ENCODE results near the gene PTGDR.

- TF ChIP-seq CTCF (IDR thresholded peaks at IDR 0.05; ENCODE audit: low read depth, low read length), result no peak
- TF ChIP-seq POLR2A (IDR thresholded peaks at IDR 0.05; ENCODE audit: extremely low read depth, insufficient read length), result no peak
- no peak for TF ChIP-seq MAX (IDR thresholded peaks at IDR 0.05; ENCODE audit: low read depth, low read length)
- TF ChIP-seq MYC (IDR thresholded peaks at IDR 0.05; ENCODE audit: low read depth, low read length), result no peak
Measured at GRCh38 chr14:52248057-52248456, 19.4 kb upstream of the PTGDR start.
